H1 (cell line): ENCODE results near the gene FAM171A1. TPM values are rescaled to one million over a fixed set of nuclear protein-coding genes. Genes with fewer than 3 reads are reported as not detected.

Experiments used
- CHD2 ChIP-seq: IDR thresholded peaks from 2 replicates; pipeline ENCODE4 v1.6.1; 2012; ENCODE audit warnings: low read length, improper control_type of control experiment
- RAD21 ChIP-seq, 2 experiments: IDR thresholded peaks in 1 of 2; conservative IDR thresholded peaks in 1 of 2; 2 replicates each; pipeline ENCODE4 v1.6.1; 2011; ENCODE audit warnings: low read depth in 2 of 2, low read length in 2 of 2, improper control_type of control experiment in 1 of 2, inconsistent platforms in 1 of 2, mild to moderate bottlenecking in 1 of 2, moderate library complexity in 1 of 2
- SIRT6 ChIP-seq: IDR thresholded peaks from one replicate; pipeline ENCODE4 v1.7.1; 2012; ENCODE audit warnings: low read length, inconsistent platforms
- SP1 ChIP-seq: IDR thresholded peaks from 2 replicates; pipeline ENCODE4 v1.6.1; 2011; ENCODE audit warnings: low read depth, low read length
- polyA plus RNA-seq, 7 experiments: library from polyadenylated mRNA; depleted of rRNA in 3 of 7; stranded (reverse) in 5 of 7; unstranded in 2 of 7; fragments of >200 nt in 5 of 7; fragments of 200-250 nt in 2 of 7; gene quantifications; 1 replicate in 5 of 7; 2 replicates in 1 of 7; 4 replicates in 1 of 7; pipeline versions ENCODE4 v1.2.1 to v1.2.3, GENCODE V29; 2011 to 2013; ENCODE audit warnings: missing spikeins in 2 of 7, mixed read lengths in 2 of 7
- total RNA-seq: library from RNA; stranded (reverse); fragmentation: NEBNext Ultra II Directional; extraction: Animal tissue kit (Norgen Biotek cat#: 25700); gene quantifications from 2 replicates; pipeline ENCODE4 v1.2.1, GENCODE V29; 2021
- TF ChIP-seq, protein P1 (sequence below): fragments of 300-600 bp; sonication (generic); IDR thresholded peaks from 2 replicates; pipeline ENCODE4 v1.7.1; 2012; ENCODE audit warnings: low read length, moderate library complexity, mild to moderate bottlenecking, inconsistent platforms; ENCODE audit not compliant: insufficient replicate concordance

Gene FAM171A1
- total and polyA plus RNA-seq, 2 of the 8 experiments (the other 6 are each of a cell fraction or from before 2014, with no cell fraction given), result 26.6 to 42.1 TPM

GRCh38 chr10:15232279-15232678 lies 138.8 kb downstream of the FAM171A1 start (continued):
- TF ChIP-seq, protein P1, sequence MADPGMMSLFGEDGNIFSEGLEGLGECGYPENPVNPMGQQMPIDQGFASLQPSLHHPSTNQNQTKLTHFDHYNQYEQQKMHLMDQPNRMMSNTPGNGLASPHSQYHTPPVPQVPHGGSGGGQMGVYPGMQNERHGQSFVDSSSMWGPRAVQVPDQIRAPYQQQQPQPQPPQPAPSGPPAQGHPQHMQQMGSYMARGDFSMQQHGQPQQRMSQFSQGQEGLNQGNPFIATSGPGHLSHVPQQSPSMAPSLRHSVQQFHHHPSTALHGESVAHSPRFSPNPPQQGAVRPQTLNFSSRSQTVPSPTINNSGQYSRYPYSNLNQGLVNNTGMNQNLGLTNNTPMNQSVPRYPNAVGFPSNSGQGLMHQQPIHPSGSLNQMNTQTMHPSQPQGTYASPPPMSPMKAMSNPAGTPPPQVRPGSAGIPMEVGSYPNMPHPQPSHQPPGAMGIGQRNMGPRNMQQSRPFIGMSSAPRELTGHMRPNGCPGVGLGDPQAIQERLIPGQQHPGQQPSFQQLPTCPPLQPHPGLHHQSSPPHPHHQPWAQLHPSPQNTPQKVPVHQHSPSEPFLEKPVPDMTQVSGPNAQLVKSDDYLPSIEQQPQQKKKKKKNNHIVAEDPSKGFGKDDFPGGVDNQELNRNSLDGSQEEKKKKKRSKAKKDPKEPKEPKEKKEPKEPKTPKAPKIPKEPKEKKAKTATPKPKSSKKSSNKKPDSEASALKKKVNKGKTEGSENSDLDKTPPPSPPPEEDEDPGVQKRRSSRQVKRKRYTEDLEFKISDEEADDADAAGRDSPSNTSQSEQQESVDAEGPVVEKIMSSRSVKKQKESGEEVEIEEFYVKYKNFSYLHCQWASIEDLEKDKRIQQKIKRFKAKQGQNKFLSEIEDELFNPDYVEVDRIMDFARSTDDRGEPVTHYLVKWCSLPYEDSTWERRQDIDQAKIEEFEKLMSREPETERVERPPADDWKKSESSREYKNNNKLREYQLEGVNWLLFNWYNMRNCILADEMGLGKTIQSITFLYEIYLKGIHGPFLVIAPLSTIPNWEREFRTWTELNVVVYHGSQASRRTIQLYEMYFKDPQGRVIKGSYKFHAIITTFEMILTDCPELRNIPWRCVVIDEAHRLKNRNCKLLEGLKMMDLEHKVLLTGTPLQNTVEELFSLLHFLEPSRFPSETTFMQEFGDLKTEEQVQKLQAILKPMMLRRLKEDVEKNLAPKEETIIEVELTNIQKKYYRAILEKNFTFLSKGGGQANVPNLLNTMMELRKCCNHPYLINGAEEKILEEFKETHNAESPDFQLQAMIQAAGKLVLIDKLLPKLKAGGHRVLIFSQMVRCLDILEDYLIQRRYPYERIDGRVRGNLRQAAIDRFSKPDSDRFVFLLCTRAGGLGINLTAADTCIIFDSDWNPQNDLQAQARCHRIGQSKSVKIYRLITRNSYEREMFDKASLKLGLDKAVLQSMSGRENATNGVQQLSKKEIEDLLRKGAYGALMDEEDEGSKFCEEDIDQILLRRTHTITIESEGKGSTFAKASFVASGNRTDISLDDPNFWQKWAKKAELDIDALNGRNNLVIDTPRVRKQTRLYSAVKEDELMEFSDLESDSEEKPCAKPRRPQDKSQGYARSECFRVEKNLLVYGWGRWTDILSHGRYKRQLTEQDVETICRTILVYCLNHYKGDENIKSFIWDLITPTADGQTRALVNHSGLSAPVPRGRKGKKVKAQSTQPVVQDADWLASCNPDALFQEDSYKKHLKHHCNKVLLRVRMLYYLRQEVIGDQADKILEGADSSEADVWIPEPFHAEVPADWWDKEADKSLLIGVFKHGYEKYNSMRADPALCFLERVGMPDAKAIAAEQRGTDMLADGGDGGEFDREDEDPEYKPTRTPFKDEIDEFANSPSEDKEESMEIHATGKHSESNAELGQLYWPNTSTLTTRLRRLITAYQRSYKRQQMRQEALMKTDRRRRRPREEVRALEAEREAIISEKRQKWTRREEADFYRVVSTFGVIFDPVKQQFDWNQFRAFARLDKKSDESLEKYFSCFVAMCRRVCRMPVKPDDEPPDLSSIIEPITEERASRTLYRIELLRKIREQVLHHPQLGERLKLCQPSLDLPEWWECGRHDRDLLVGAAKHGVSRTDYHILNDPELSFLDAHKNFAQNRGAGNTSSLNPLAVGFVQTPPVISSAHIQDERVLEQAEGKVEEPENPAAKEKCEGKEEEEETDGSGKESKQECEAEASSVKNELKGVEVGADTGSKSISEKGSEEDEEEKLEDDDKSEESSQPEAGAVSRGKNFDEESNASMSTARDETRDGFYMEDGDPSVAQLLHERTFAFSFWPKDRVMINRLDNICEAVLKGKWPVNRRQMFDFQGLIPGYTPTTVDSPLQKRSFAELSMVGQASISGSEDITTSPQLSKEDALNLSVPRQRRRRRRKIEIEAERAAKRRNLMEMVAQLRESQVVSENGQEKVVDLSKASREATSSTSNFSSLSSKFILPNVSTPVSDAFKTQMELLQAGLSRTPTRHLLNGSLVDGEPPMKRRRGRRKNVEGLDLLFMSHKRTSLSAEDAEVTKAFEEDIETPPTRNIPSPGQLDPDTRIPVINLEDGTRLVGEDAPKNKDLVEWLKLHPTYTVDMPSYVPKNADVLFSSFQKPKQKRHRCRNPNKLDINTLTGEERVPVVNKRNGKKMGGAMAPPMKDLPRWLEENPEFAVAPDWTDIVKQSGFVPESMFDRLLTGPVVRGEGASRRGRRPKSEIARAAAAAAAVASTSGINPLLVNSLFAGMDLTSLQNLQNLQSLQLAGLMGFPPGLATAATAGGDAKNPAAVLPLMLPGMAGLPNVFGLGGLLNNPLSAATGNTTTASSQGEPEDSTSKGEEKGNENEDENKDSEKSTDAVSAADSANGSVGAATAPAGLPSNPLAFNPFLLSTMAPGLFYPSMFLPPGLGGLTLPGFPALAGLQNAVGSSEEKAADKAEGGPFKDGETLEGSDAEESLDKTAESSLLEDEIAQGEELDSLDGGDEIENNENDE, result no peak
- TF ChIP-seq CHD2 (no peak), SIRT6 (no peak), SP1 (no peak), RAD21 (IDR thresholded peaks at IDR 0.05 in 1 of 2, conservative IDR thresholded peaks at IDR 0.05 in 1 of 2; ENCODE audit: low read depth in 2 of 2, low read length in 2 of 2) (no peak)
